HPDE6-E6E7 (cell line): Measurements from ENCODE around the gene PLXDC1.

Experiments used
- DNase-seq: peaks from one replicate; pipeline ENCODE4 v3.0.0; 2011; ENCODE audit warnings: missing footprints; ENCODE audit errors: extremely low spot score

Gene PLXDC1

DNA sequence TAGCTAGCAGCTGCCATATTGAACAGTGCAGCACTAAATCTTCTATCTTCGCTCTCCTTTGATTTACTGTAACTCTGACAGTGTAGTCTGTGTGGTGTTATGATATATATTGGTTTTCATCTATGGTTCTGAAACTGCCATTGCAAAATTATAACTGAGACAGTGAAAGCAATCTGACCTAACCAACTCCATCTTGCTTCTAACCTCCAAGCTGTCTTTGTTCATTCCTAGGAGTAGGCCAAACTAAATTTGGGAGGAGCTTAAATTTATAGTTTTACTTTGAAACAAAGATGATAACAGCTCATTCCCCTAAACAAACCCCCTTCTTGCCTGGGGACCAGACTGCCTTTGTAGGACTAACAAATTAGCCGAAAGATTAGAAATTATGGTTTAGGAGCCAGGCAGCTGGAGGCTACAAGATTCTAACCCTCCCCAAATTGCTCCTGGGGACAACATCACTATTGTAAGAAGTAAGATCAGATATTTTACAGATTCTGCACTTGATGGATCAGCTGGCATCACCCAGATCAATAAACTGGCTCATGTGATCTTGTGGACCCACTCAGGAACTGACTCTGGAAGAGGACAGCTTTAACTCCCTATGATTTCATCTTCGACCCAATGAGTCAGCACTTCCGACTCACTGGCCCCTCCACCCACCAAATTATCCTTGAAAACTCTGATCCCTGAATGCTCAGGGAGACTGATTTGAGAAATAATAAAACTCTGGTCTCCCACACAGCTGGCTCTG is 137.2 kb downstream of the PLXDC1 start:
- DNase-seq, result no peak
